ENCODE measurements around the gene RET.

Gene RET

DNA sequence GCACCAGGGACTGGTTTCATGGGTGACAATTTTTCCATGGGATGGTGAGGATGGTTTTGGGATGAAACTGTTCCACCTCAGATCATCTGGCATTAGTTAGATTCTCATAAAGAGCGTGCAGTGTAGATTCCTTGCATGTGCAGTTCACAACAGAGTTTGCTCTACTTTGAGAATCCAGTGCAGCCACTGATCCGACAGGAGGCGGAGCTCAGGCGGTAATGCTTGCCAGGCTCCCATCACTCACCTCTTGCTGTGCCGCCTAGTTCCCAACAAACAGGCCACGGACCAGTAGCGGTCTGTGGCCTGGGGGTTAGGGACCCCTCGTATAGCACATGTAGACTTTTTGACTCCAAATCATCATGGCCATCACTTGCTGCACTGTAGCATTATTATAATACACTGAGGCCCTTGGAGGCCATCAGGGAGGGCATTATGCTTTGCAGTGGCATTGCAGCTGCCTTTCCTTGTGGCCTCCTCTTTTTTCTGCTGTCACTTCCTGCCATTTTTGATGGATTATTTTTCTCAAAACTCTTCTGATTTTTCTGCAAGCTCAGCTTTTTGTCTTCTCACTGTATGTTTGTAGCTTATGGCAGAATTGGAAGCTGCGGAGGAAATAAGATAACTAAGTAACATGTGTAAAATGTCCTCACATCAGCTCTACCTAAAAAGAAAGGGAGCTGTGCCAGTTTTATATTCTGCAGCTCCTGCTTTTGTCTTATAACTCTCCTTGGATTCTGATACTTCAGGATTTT lies 79.9 kb downstream of the RET start:
- no peaks in the 10 kb centered on the region for H3K27me3 ChIP-seq (ENCODE audit: insufficient read depth, low read depth)
- H3K4me2 ChIP-seq: no peak overlapping the region
- no peak overlapping the region for H3K9ac ChIP-seq
- TF ChIP-seq, protein P1, sequence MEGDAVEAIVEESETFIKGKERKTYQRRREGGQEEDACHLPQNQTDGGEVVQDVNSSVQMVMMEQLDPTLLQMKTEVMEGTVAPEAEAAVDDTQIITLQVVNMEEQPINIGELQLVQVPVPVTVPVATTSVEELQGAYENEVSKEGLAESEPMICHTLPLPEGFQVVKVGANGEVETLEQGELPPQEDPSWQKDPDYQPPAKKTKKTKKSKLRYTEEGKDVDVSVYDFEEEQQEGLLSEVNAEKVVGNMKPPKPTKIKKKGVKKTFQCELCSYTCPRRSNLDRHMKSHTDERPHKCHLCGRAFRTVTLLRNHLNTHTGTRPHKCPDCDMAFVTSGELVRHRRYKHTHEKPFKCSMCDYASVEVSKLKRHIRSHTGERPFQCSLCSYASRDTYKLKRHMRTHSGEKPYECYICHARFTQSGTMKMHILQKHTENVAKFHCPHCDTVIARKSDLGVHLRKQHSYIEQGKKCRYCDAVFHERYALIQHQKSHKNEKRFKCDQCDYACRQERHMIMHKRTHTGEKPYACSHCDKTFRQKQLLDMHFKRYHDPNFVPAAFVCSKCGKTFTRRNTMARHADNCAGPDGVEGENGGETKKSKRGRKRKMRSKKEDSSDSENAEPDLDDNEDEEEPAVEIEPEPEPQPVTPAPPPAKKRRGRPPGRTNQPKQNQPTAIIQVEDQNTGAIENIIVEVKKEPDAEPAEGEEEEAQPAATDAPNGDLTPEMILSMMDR (conservative IDR thresholded peaks at IDR 0.05; ENCODE audit: low read depth, low read length): no peak
- H3K79me2 ChIP-seq (ENCODE audit: insufficient read depth, low read depth): peaks cover under 1% of the 10 kb centered on the region; the same call in 1 of the 2 replicates
- no peaks in the 10 kb centered on the region for H4K20me1 ChIP-seq (ENCODE audit: insufficient read depth)
- H3K36me3 ChIP-seq (ENCODE audit: insufficient read depth): no peaks in the 10 kb centered on the region
- H3K4me3 ChIP-seq (IDR thresholded peaks at IDR 0.05; ENCODE audit: insufficient read depth, low read depth, low read length): no peak overlapping the region
- H3K4me1 ChIP-seq (ENCODE audit: low read depth, poor library complexity, severe bottlenecking): no peaks in the 10 kb centered on the region
- H2AFZ ChIP-seq (ENCODE audit: low read depth): no peak overlapping the region
- H3K27ac ChIP-seq: no peak overlapping the region

DNA sequence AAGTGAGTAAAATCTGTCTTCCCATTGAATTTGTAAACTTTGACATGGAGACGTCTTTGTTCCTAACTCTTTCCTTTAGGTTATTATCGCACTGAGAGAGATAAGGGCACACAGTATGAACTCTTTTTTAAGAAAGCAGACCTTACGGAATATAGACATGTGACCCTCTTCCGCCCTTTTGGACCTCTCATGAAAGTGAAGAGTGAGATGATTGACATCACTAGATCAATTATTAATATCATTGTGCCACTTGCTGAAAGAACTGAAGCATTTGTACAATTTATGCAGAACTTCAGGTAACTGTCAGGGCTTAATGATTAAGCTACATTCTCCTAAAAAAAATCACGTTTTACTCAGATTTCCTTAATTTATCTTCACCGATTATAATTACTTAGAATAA lies 81.8 kb downstream of the RET start:
- no peak overlapping the region for H3K9ac ChIP-seq
- TF ChIP-seq, protein P1 (conservative IDR thresholded peaks at IDR 0.05; ENCODE audit: low read depth, low read length): no peak
- H3K27me3 ChIP-seq (ENCODE audit: insufficient read depth, low read depth): no peaks in the 10 kb centered on the region
- H3K27ac ChIP-seq: no peak overlapping the region
- H3K4me1 ChIP-seq (ENCODE audit: low read depth, poor library complexity, severe bottlenecking): no peaks in the 10 kb centered on the region
- no peaks in the 10 kb centered on the region for H4K20me1 ChIP-seq (ENCODE audit: insufficient read depth)
- H3K4me2 ChIP-seq: no peak overlapping the region
- H3K4me3 ChIP-seq (IDR thresholded peaks at IDR 0.05; ENCODE audit: insufficient read depth, low read depth, low read length): no peak overlapping the region
- H3K36me3 ChIP-seq (ENCODE audit: insufficient read depth): no peaks in the 10 kb centered on the region
- H2AFZ ChIP-seq (ENCODE audit: low read depth): no peak overlapping the region
- H3K79me2 ChIP-seq (ENCODE audit: insufficient read depth, low read depth): no peaks in the 10 kb centered on the region; the same call in 1 of the 2 replicates

DNA sequence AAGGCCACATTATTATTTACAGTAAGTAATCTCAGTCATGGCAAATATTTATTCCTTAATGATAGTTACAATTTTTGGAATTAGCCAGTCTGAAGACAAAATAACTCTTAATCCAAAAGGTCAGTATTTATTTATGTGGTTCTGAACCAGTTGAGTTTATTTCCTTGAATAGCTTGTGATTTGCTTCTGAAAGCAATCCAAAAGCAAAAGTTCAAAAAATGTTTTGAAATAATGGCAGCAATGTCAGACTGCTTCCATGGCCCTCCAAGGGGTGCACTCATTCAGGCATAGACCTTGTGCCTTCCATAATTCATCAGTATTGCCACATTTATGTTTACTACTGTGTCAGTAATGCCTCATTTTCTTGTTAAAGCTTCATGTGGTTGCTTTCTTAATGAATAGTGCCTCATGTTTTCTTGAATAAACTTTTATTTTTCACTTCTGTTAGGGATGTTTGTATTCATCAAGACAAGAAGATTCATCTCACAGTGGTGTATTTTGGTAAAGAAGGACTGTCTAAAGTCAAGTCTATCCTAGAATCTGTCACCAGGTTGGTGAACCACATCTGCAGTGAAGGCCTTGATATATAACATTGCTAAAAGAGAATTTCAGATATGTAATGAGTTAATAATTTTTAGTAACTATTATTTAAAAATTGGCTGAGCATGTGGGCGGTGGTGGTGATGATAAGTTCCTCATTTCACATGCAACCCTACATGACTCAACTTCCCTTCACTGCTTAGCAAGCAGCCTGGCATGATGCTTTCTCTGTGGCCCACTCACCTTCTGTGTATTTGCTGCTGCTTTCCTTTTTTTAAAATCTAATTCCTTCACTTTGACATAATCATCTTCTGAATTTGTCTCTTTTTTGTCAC lies 83.4 kb downstream of the RET start:
- Histone ChIP-seq H4K20me1 (ENCODE audit: insufficient read depth) (no peaks in the 10 kb centered on the region), H2AFZ (ENCODE audit: low read depth) (no peak overlapping the region), H3K27ac (no peak overlapping the region), H3K79me2 (ENCODE audit: insufficient read depth, low read depth) (no peaks in the 10 kb centered on the region; the same call in 1 of the 2 replicates), H3K4me3 (IDR thresholded peaks at IDR 0.05; ENCODE audit: insufficient read depth, low read depth, low read length) (no peak overlapping the region), H3K27me3 (ENCODE audit: insufficient read depth, low read depth) (no peaks in the 10 kb centered on the region), H3K36me3 (ENCODE audit: insufficient read depth) (no peaks in the 10 kb centered on the region), H3K4me1 (ENCODE audit: low read depth, poor library complexity, severe bottlenecking) (no peaks in the 10 kb centered on the region), H3K4me2 (no peak overlapping the region), H3K9ac (no peak overlapping the region)
- TF ChIP-seq, protein P1 (conservative IDR thresholded peaks at IDR 0.05; ENCODE audit: low read depth, low read length): no peak

DNA sequence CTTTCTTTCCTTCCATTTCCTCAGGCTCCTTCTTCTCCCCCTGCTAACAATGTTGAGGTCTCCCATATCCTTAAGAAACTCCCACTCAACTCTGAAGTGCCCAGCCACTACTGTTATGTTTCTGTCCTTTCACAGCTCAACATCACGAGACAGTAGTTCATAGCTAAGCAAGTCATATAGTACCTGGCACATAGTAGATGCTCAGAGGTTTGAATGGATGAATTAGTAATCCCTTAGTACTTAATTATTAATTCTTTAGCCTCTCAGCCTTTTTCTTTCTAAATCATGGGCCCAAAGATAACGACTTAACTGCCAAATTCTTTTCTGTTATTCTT lies 84.0 kb downstream of the RET start:
- no peak overlapping the region for H2AFZ ChIP-seq (ENCODE audit: low read depth)
- no peak overlapping the region for H3K4me2 ChIP-seq
- H3K4me1 ChIP-seq (ENCODE audit: low read depth, poor library complexity, severe bottlenecking): no peaks in the 10 kb centered on the region
- H3K36me3 ChIP-seq (ENCODE audit: insufficient read depth): no peaks in the 10 kb centered on the region
- no peak overlapping the region for H3K4me3 ChIP-seq (IDR thresholded peaks at IDR 0.05; ENCODE audit: insufficient read depth, low read depth, low read length)
- no peaks in the 10 kb centered on the region for H4K20me1 ChIP-seq (ENCODE audit: insufficient read depth)
- TF ChIP-seq, protein P1 (conservative IDR thresholded peaks at IDR 0.05; ENCODE audit: low read depth, low read length): no peak
- no peak overlapping the region for H3K27ac ChIP-seq
- H3K9ac ChIP-seq: no peak overlapping the region
- no peaks in the 10 kb centered on the region for H3K27me3 ChIP-seq (ENCODE audit: insufficient read depth, low read depth)
- H3K79me2 ChIP-seq (ENCODE audit: insufficient read depth, low read depth): no peaks in the 10 kb centered on the region

Measured in KMS-11 (cell line).